ENCODE results near the gene PPP1R9B. TPM values are rescaled to one million over a fixed set of nuclear protein-coding genes. Genes with fewer than 3 reads are reported as not detected.
A peak's percentile ranks its signal among the peaks of the same experiment; 100 is the strongest.

PPP1R9B gene
- total RNA-seq, 1 experiment from 2014 or later, result 23.0 TPM

- no peak overlapping the region for H3K56ac ChIP-seq (ENCODE audit: insufficient read length, low read depth, low read length)
- no peaks in the 10 kb centered on the region for H3K27me3 ChIP-seq (ENCODE audit: insufficient read depth, low read length)
- H2BK5ac ChIP-seq (ENCODE audit: insufficient read length, low read length), result no peak overlapping the region
- H3K4ac ChIP-seq (ENCODE audit: low read depth, low read length), result no peak overlapping the region
- H3K79me1 ChIP-seq (ENCODE audit: insufficient read depth, low read depth, low read length, poor library complexity, severe bottlenecking), result no peaks in the 10 kb centered on the region
- no peak overlapping the region for H2BK120ac ChIP-seq (ENCODE audit: low read depth, low read length, poor library complexity, severe bottlenecking)
- no peak overlapping the region for H3T11ph ChIP-seq (ENCODE audit: low read length)
- H3K4me2 ChIP-seq (ENCODE audit: insufficient read depth, insufficient read length, low read length), result no peak overlapping the region
- Mint-ChIP-seq H3K4me3 (no peak overlapping the region), H3K27me3 (ENCODE audit: low read depth) (peaks cover 2% of the 10 kb centered on the region; the same call in 1 of the 2 replicates), H3K4me1 (peaks cover 2 to 11% of the 10 kb centered on the region in 2 experiments; a peak in 3 of 4 replicates), H3K27ac (peak overlapping the region in 1 of 3 experiments; percentile 80; a peak in 2 of 7 replicates), H3K36me3 (ENCODE audit: insufficient read depth in 1 of 3, low read depth in 3 of 3) (no peaks in the 10 kb centered on the region), H3K9me3 (no peaks in the 10 kb centered on the region; a peak in 1 of 5 replicates)
- H2AK5ac ChIP-seq (ENCODE audit: insufficient read length, low read length), result no peak overlapping the region
- no peak overlapping the region for H2BK20ac ChIP-seq (ENCODE audit: low read depth, low read length, poor library complexity, severe bottlenecking)
- H3K9ac ChIP-seq (ENCODE audit: extremely low read depth, insufficient read length, low read length), result no peak overlapping the region
- TF ChIP-seq CTCF (conservative IDR thresholded peaks at IDR 0.05), result no peak
- H2BK12ac ChIP-seq (ENCODE audit: insufficient read length, low read depth, low read length), result no peak overlapping the region
- H3K23me2 ChIP-seq (ENCODE audit: insufficient read length, low read depth, low read length, poor library complexity, severe bottlenecking), result no peaks in the 10 kb centered on the region
- WGBS (ENCODE audit: extremely low coverage, insufficient read length, low lambda C conversion rate), result no CpG with 5 or more reads among the region's 25 CpGs
- H3K4me1 ChIP-seq (ENCODE audit: insufficient read depth, low read length), result no peaks in the 10 kb centered on the region
- no peak overlapping the region for H2AFZ ChIP-seq (ENCODE audit: low read length)
- H3K23ac ChIP-seq (ENCODE audit: insufficient read length, low read depth, low read length), result no peak overlapping the region
- H3K27ac ChIP-seq (ENCODE audit: insufficient read length, low read depth, low read length), result no peak overlapping the region
- DNase-seq, result no peak
- no peak overlapping the region for H4K8ac ChIP-seq (replicated peaks; ENCODE audit: insufficient read length, low read depth, low read length)
- H3K14ac ChIP-seq (ENCODE audit: insufficient read depth, low read length), result no peak overlapping the region
- no peaks in the 10 kb centered on the region for H3K9me3 ChIP-seq (ENCODE audit: control insufficient read depth, low read depth, low read length)
- H4K91ac ChIP-seq (ENCODE audit: insufficient read length, low read depth, low read length), result no peak overlapping the region
- no peak overlapping the region for H3K18ac ChIP-seq (ENCODE audit: insufficient read length, low read depth, low read length)
- H2BK15ac ChIP-seq (ENCODE audit: low read depth, low read length), result no peak overlapping the region
- no peaks in the 10 kb centered on the region for H4K20me1 ChIP-seq (ENCODE audit: control insufficient read depth, insufficient read depth, insufficient read length)
- H3K79me2 ChIP-seq (ENCODE audit: insufficient read depth, low read length), result no peaks in the 10 kb centered on the region
- H4K5ac ChIP-seq (ENCODE audit: insufficient read length, low read depth, low read length), result no peak overlapping the region
Observed at GRCh38 chr17:50088952-50089825, 61.3 kb downstream of the PPP1R9B start.
